Measurements from ENCODE around the gene ZCCHC18. TPM values are rescaled to one million over a fixed set of nuclear protein-coding genes. Genes with fewer than 3 reads are reported as not detected.
"Not testable (repeated sequence)": the region's sequence is repeated elsewhere in the genome, so short reads cannot be mapped to it uniquely, and the experiment has no call there.

ZCCHC18 gene
- 1.1 and 1.2 TPM in 2 replicates for total RNA-seq (2014; rRNA removed; shearing (Covaris generic))

GRCh38 chrX:104112326-104112951, at the start of gene ZCCHC18:
Gene ZCCHC18 (plus strand): TSS chrX:104112523. CDS start chrX:104114112, 1,589 bp downstream.
- Histone ChIP-seq H3K4me1 (no peaks in the 10 kb centered on the region), H3K27me3 (no peaks in the 10 kb centered on the region), H3K4me3 (peak within 1 kb of the TSS; percentile 57), H3K36me3 (no peaks in the 10 kb centered on the region), H3K27ac (peak within 1 kb of the TSS; percentile 64), H3K9me3 (replicated peaks) (no peaks in the 10 kb centered on the region)
- peak; percentile 42 to 51 for DNase-seq

GRCh38 chrX:104062636-104063035, 49.7 kb upstream of the ZCCHC18 start:
- H3K36me3 ChIP-seq; DNase-seq; H3K4me3 ChIP-seq; H3K27ac ChIP-seq; H3K4me1 ChIP-seq; H3K27me3 ChIP-seq; H3K9me3 ChIP-seq (replicated peaks): not testable (repeated sequence)

- not testable (repeated sequence) for H3K9me3 ChIP-seq (replicated peaks); DNase-seq; H3K4me3 ChIP-seq; H3K4me1 ChIP-seq; H3K36me3 ChIP-seq; H3K27me3 ChIP-seq; H3K27ac ChIP-seq
Observed at GRCh38 chrX:104075778-104076445, 36.4 kb upstream of the ZCCHC18 start, which contains the start of gene TMSB15C. Gene TMSB15C (minus strand): TSS chrX:104076236.

- H3K4me1 ChIP-seq; DNase-seq; H3K4me3 ChIP-seq; H3K27ac ChIP-seq; H3K27me3 ChIP-seq; H3K9me3 ChIP-seq (replicated peaks); H3K36me3 ChIP-seq: not testable (repeated sequence)
Observed at GRCh38 chrX:104077854-104078253, 34.5 kb upstream of the ZCCHC18 start.

GRCh38 chrX:104084063-104084462, 28.3 kb upstream of the ZCCHC18 start:
- Histone ChIP-seq H3K36me3 (no peaks in the 10 kb centered on the region), H3K27ac (no peak overlapping the region), H3K9me3 (replicated peaks) (no peaks in the 10 kb centered on the region), H3K27me3 (no peaks in the 10 kb centered on the region), H3K4me1 (no peaks in the 10 kb centered on the region), H3K4me3 (no peak overlapping the region)
- DNase-seq: no peak

- Histone ChIP-seq H3K36me3 (no peaks in the 10 kb centered on the region), H3K4me1 (no peaks in the 10 kb centered on the region), H3K27ac (no peak overlapping the region), H3K9me3 (replicated peaks) (no peaks in the 10 kb centered on the region), H3K27me3 (no peaks in the 10 kb centered on the region), H3K4me3 (no peak overlapping the region)
- DNase-seq: no peak
Observed at GRCh38 chrX:104084534-104085277, 27.6 kb upstream of the ZCCHC18 start.

GRCh38 chrX:104085477-104085876, 26.8 kb upstream of the ZCCHC18 start:
- Histone ChIP-seq H3K4me1 (no peaks in the 10 kb centered on the region), H3K27ac (no peak overlapping the region), H3K27me3 (no peaks in the 10 kb centered on the region), H3K36me3 (no peaks in the 10 kb centered on the region), H3K9me3 (replicated peaks) (no peaks in the 10 kb centered on the region), H3K4me3 (no peak overlapping the region)
- DNase-seq: no peak

- Histone ChIP-seq H3K27me3 (no peaks in the 10 kb centered on the region), H3K4me3 (no peak overlapping the region), H3K36me3 (no peaks in the 10 kb centered on the region), H3K9me3 (replicated peaks) (no peaks in the 10 kb centered on the region), H3K4me1 (no peaks in the 10 kb centered on the region), H3K27ac (no peak overlapping the region)
- DNase-seq: no peak
Observed at GRCh38 chrX:104085919-104086318, 26.4 kb upstream of the ZCCHC18 start.

- H3K27me3 ChIP-seq: no peaks in the 10 kb centered on the region
- H3K27ac ChIP-seq: no peak overlapping the region
- DNase-seq: peak; percentile 1 to 41
- no peaks in the 10 kb centered on the region for H3K36me3 ChIP-seq
- H3K4me3 ChIP-seq: no peak overlapping the region
- no peaks in the 10 kb centered on the region for H3K4me1 ChIP-seq
- H3K9me3 ChIP-seq (replicated peaks): no peaks in the 10 kb centered on the region
Observed at GRCh38 chrX:104098151-104098808, 14.0 kb upstream of the ZCCHC18 start.

GRCh38 chrX:104098919-104099318, 13.4 kb upstream of the ZCCHC18 start:
- no peak overlapping the region for H3K27ac ChIP-seq
- H3K9me3 ChIP-seq (replicated peaks): no peaks in the 10 kb centered on the region
- no peaks in the 10 kb centered on the region for H3K4me1 ChIP-seq
- no peak overlapping the region for H3K4me3 ChIP-seq
- no peaks in the 10 kb centered on the region for H3K36me3 ChIP-seq
- DNase-seq: no peak
- H3K27me3 ChIP-seq: no peaks in the 10 kb centered on the region

- Histone ChIP-seq H3K27me3 (no peaks in the 10 kb centered on the region), H3K36me3 (no peaks in the 10 kb centered on the region), H3K27ac (no peak overlapping the region), H3K4me3 (no peak overlapping the region), H3K4me1 (no peaks in the 10 kb centered on the region), H3K9me3 (replicated peaks) (no peaks in the 10 kb centered on the region)
- DNase-seq: no peak
Observed at GRCh38 chrX:104104676-104105075, 7.6 kb upstream of the ZCCHC18 start.

- Histone ChIP-seq H3K9me3 (replicated peaks) (no peaks in the 10 kb centered on the region), H3K27ac (no peak overlapping the region), H3K4me1 (no peaks in the 10 kb centered on the region), H3K4me3 (no peak overlapping the region), H3K27me3 (no peaks in the 10 kb centered on the region), H3K36me3 (no peaks in the 10 kb centered on the region)
- peak in 1 of 2 experiments; percentile 1 for DNase-seq
Observed at GRCh38 chrX:104105330-104106262, 6.7 kb upstream of the ZCCHC18 start.

GRCh38 chrX:104108955-104109354, 3.4 kb upstream of the ZCCHC18 start:
- DNase-seq: no peak
- Histone ChIP-seq H3K27me3 (no peaks in the 10 kb centered on the region), H3K36me3 (no peaks in the 10 kb centered on the region), H3K9me3 (replicated peaks) (no peaks in the 10 kb centered on the region), H3K4me3 (no peak overlapping the region), H3K27ac (no peak overlapping the region), H3K4me1 (no peaks in the 10 kb centered on the region)

Data from SJCRH30 (cell line).